Trophoblast cell (in vitro differentiated cells and primary cell): ENCODE measurements around the gene METRN.

Experiments
- DNase-seq, 2 donors: peaks; one replicate each; pipeline ENCODE4 v3.0.0-alpha.2; 2016
- H2AFZ ChIP-seq: 2 replicates; pipeline ENCODE4 v1.6.1; 2013; ENCODE audit warnings: low read length, moderate library complexity, mild to moderate bottlenecking; ENCODE audit not compliant: insufficient read depth, poor library complexity
- H2AK5ac ChIP-seq: 2 replicates; pipeline ENCODE4 v1.6.1; 2013; ENCODE audit warnings: mild to moderate bottlenecking, low read length
- H2BK120ac ChIP-seq: 2 replicates; pipeline ENCODE4 v1.6.1; 2013; ENCODE audit warnings: low read length, mild to moderate bottlenecking, moderate library complexity; ENCODE audit not compliant: insufficient read depth, poor library complexity
- H2BK12ac ChIP-seq: 2 replicates; pipeline ENCODE4 v1.6.1; 2013; ENCODE audit warnings: mild to moderate bottlenecking, low read length, moderate library complexity
- H2BK5ac ChIP-seq: 2 replicates; pipeline ENCODE4 v1.6.1; 2013; ENCODE audit warnings: low read length, low read depth, moderate library complexity, mild to moderate bottlenecking; ENCODE audit not compliant: poor library complexity
- H3K14ac ChIP-seq: 2 replicates; pipeline ENCODE4 v1.6.1; 2013; ENCODE audit warnings: mild to moderate bottlenecking, low read length
- H3K18ac ChIP-seq: 2 replicates; pipeline ENCODE4 v1.6.1; 2013; ENCODE audit warnings: mild to moderate bottlenecking, low read length
- H3K23ac ChIP-seq: 2 replicates; pipeline ENCODE4 v1.6.1; 2013; ENCODE audit warnings: low read length
- H3K27ac ChIP-seq: 2 replicates; pipeline ENCODE4 v1.5.1; 2013; ENCODE audit warnings: low read depth, mild to moderate bottlenecking, inconsistent platforms, low read length, moderate library complexity
- H3K27me3 ChIP-seq: 2 replicates; pipeline ENCODE4 v1.6.1; 2013; ENCODE audit warnings: inconsistent platforms, mild to moderate bottlenecking, low read length, moderate library complexity; ENCODE audit not compliant: insufficient read depth
- H3K36me3 ChIP-seq, 2 experiments: 1 replicate in 1 of 2; 2 replicates in 1 of 2; pipeline ENCODE4 v1.6.1; 2013; ENCODE audit warnings: low read length in 2 of 2, mild to moderate bottlenecking in 2 of 2, moderate library complexity in 1 of 2; ENCODE audit not compliant: insufficient read depth in 2 of 2, control insufficient read depth in 1 of 2
- H3K4ac ChIP-seq: 2 replicates; pipeline ENCODE4 v1.6.1; 2013; ENCODE audit warnings: low read depth, mild to moderate bottlenecking, low read length, moderate library complexity
- H3K4me1 ChIP-seq, 2 experiments: 1 replicate in 1 of 2; 2 replicates in 1 of 2; pipeline ENCODE4 v1.6.1; 2013; ENCODE audit warnings: low read length in 2 of 2, mild to moderate bottlenecking in 2 of 2, moderate library complexity in 1 of 2; ENCODE audit not compliant: insufficient read depth in 2 of 2, control insufficient read depth in 1 of 2
- H3K4me2 ChIP-seq: 2 replicates; pipeline ENCODE4 v1.6.1; 2013; ENCODE audit warnings: inconsistent platforms, mild to moderate bottlenecking, low read length, moderate library complexity
- H3K4me3 ChIP-seq: 2 replicates; pipeline ENCODE4 v1.5.1; 2013; ENCODE audit warnings: mild to moderate bottlenecking, low read depth, low read length, inconsistent platforms
- H3K79me1 ChIP-seq: one replicate; pipeline ENCODE4 v1.6.1; 2013; ENCODE audit warnings: low read length
- H3K79me2 ChIP-seq: 2 replicates; pipeline ENCODE4 v1.6.1; 2013; ENCODE audit warnings: low read length, mild to moderate bottlenecking; ENCODE audit not compliant: control insufficient read depth, insufficient read depth, poor library complexity
- H3K9ac ChIP-seq: 2 replicates; pipeline ENCODE4 v1.6.1; 2013; ENCODE audit warnings: mild to moderate bottlenecking, low read length
- H3K9me3 ChIP-seq: 2 replicates; pipeline ENCODE4 v1.6.1; 2013; ENCODE audit warnings: low read depth, mild to moderate bottlenecking, control low read depth, inconsistent platforms, low read length; ENCODE audit not compliant: insufficient read depth
- H4K12ac ChIP-seq: 2 replicates; pipeline ENCODE4 v1.6.1; 2013; ENCODE audit warnings: low read depth, mild to moderate bottlenecking, low read length, moderate library complexity
- H4K8ac ChIP-seq: 2 replicates; pipeline ENCODE4 v1.6.1; 2013; ENCODE audit warnings: low read depth, mild to moderate bottlenecking, low read length, moderate library complexity
- H4K91ac ChIP-seq: one replicate; pipeline ENCODE4 v1.6.1; 2013; ENCODE audit warnings: low read depth, mild to moderate bottlenecking, low read length, moderate library complexity
- WGBS: extraction: QIAGEN DNeasy Blood & Tissue Kit; methylation state at CpG from one replicate; pipeline ENCODE4 v1.1.7; 2013; ENCODE audit warnings: missing lambda C conversion rate; ENCODE audit not compliant: insufficient read length, insufficient coverage; ENCODE audit errors: extremely low coverage; 5-methylcytosine and 5-hydroxymethylcytosine counted together

METRN gene

DNA sequence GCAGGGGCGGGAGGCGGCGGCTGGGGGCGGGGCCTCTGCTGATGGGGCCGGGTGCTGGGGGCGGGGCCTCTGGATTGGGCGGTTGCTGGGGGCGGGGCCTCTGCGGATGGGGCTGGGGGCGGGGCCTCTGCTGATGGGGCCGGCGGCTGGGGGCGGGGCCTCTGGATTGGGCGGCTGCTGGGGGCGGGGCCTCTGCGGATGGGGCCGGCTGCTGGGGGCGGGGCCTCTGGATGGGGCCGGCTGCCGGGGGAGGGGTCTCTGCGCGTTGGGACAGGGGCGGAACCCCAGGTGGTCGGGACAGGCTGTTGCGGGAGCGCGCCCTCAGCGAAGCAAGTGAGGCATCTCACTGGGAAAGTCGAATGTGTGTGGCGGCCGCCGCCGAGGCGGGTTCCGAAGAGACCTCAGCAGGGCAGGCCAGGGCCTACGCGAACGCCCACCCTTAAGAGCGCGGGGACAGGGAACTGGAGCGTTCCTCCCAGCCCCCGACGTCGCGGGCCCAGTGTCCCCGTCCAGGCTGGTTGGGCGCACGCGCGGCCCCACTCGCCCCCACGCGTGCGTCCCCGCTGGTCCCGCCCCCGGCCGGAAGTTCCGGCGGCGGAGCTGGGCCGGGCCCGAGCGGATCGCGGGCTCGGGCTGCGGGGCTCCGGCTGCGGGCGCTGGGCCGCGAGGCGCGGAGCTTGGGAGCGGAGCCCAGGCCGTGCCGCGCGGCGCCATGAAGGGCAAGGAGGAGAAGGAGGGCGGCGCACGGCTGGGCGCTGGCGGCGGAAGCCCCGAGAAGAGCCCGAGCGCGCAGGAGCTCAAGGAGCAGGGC is 34.9 kb upstream of the METRN start, which contains the start of gene STUB1:
TSS of gene STUB1 (plus strand) at position 597 of the 811 bp plus-strand sequence. CDS start at position 713, 116 bp downstream.
- Histone ChIP-seq H3K27me3 (peaks cover 3% of the 10 kb centered on the region), H2BK5ac (peak within 1 kb of the TSS; percentile 80), H3K23ac (no peak within 1 kb of the TSS), H3K36me3 (peaks cover 27 to 32% of the 10 kb centered on the region in 2 experiments), H2BK12ac (peak within 1 kb of the TSS; percentile 37), H3K9ac (peak within 1 kb of the TSS; percentile 90), H3K18ac (peak within 1 kb of the TSS; percentile 86), H3K79me2 (peaks cover 21% of the 10 kb centered on the region), H3K9me3 (peaks cover 4% of the 10 kb centered on the region), H3K79me1 (peaks cover 14% of the 10 kb centered on the region), H2AK5ac (peak within 1 kb of the TSS; percentile 55), H2BK120ac (peak within 1 kb of the TSS; percentile 80), H2AFZ (peak within 1 kb of the TSS; percentile 73), H4K91ac (peak within 1 kb of the TSS; percentile 97), H3K4ac (peak within 1 kb of the TSS; percentile 91), H4K12ac (peak within 1 kb of the TSS; percentile 86), H3K27ac (peak within 1 kb of the TSS; percentile 81), H3K4me3 (peak within 1 kb of the TSS; percentile 96), H3K4me1 (peaks cover 31 to 35% of the 10 kb centered on the region in 2 experiments), H4K8ac (peak within 1 kb of the TSS; percentile 99), H3K14ac (peak within 1 kb of the TSS; percentile 90), H3K4me2 (peak within 1 kb of the TSS; percentile 85)
- no CpG with 5 or more reads among the region's 91 CpGs for WGBS
- DNase-seq, result peak; percentile 74 to 86

DNA sequence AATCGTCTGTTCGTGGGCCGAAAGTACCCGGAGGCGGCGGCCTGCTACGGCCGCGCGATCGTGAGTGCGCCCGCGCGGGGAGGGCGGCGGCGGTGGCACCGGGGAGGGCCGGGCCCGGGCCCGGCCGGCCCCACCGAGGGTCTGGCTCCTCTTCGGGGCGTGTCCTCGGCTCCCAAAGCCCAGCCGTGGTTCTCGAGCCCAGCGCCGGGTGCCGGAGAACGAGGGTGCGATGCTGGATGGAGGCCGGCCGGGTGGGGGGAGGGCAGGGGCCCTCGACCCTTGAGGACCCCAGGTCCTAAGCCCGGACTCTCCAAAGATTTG is 34.3 kb upstream of the METRN start:
- Histone ChIP-seq H3K18ac (peak overlapping the region; percentile 67), H3K79me2 (peaks cover 21% of the 10 kb centered on the region), H3K27me3 (no peaks in the 10 kb centered on the region), H2AK5ac (peak overlapping the region; percentile 55), H4K91ac (peak overlapping the region; percentile 97), H3K9ac (peak overlapping the region; percentile 90), H2BK12ac (no peak overlapping the region), H2BK120ac (peak overlapping the region; percentile 39), H3K4me2 (peak overlapping the region; percentile 85), H3K23ac (no peak overlapping the region), H2BK5ac (peak overlapping the region; percentile 80), H3K27ac (peak overlapping the region; percentile 81), H3K9me3 (peaks cover 6% of the 10 kb centered on the region), H2AFZ (peak overlapping the region; percentile 38), H3K4me3 (peak overlapping the region; percentile 96), H3K79me1 (peaks cover 14% of the 10 kb centered on the region), H3K4me1 (peaks cover 27 to 32% of the 10 kb centered on the region in 2 experiments), H4K12ac (peak overlapping the region; percentile 86), H4K8ac (peak overlapping the region; percentile 82), H3K36me3 (peaks cover 33 to 38% of the 10 kb centered on the region in 2 experiments), H3K14ac (peak overlapping the region; percentile 90), H3K4ac (peak overlapping the region; percentile 91)
- no peak for DNase-seq
- WGBS, result no CpG with 5 or more reads among the region's 38 CpGs

DNA sequence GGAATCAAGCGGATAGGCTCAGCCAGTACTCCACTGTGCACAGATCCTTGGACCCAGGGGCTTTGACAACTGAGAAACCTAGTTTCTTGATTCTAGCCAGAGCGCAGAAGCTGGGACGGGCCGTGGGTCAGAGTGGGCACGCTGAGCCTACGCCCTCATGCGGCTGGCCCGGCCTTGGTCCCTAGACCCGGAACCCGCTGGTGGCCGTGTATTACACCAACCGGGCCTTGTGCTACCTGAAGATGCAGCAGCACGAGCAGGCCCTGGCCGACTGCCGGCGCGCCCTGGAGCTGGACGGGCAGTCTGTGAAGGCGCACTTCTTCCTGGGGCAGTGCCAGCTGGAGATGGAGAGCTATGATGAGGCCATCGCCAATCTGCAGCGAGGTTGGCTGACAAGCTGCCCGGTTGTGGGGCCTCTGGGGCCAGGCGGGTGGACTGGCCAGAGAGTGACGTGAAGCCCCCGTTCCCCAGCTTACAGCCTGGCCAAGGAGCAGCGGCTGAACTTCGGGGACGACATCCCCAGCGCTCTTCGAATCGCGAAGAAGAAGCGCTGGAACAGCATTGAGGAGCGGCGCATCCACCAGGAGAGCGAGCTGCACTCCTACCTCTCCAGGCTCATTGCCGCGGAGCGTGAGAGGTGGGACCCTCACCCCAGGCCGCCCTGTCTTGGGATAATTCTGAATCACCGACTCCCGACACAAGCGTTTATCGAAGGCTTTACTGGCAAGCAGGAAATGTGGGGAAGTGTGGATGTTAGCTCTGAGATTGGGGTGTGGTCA is 33.8 kb upstream of the METRN start:
- peak overlapping the region; percentile 96 for H3K4me3 ChIP-seq
- peak overlapping the region; percentile 97 for H4K91ac ChIP-seq
- peak overlapping the region; percentile 44 for H3K18ac ChIP-seq
- peak overlapping the region; percentile 12 for H2BK120ac ChIP-seq
- no peak overlapping the region for H3K23ac ChIP-seq
- peaks cover 27 to 32% of the 10 kb centered on the region in 2 experiments for H3K4me1 ChIP-seq
- H3K14ac ChIP-seq, result peak overlapping the region; percentile 22
- H2BK12ac ChIP-seq, result no peak overlapping the region
- H2AK5ac ChIP-seq, result peak overlapping the region; percentile 6
- H3K79me2 ChIP-seq, result peaks cover 21% of the 10 kb centered on the region
- peak overlapping the region; percentile 44 for H4K8ac ChIP-seq
- H3K9me3 ChIP-seq, result peaks cover 5% of the 10 kb centered on the region
- peak overlapping the region; percentile 81 for H3K27ac ChIP-seq
- H3K79me1 ChIP-seq, result peaks cover 14% of the 10 kb centered on the region
- H3K9ac ChIP-seq, result peak overlapping the region; percentile 90
- H3K4ac ChIP-seq, result peak overlapping the region; percentile 91
- peak; percentile 43 to 68 for DNase-seq
- H3K4me2 ChIP-seq, result peak overlapping the region; percentile 85
- H2BK5ac ChIP-seq, result peak overlapping the region; percentile 80
- no peak overlapping the region for H2AFZ ChIP-seq
- WGBS, result no CpG with 5 or more reads among the region's 44 CpGs
- H3K27me3 ChIP-seq, result no peaks in the 10 kb centered on the region
- peaks cover 37 to 41% of the 10 kb centered on the region in 2 experiments for H3K36me3 ChIP-seq
- H4K12ac ChIP-seq, result peak overlapping the region; percentile 28

GRCh38 chr16:681746-682427 is 33.0 kb upstream of the METRN start:
- peaks cover 14% of the 10 kb centered on the region for H3K79me1 ChIP-seq
- no peak overlapping the region for H3K18ac ChIP-seq
- H3K4me3 ChIP-seq, result peak overlapping the region; percentile 6
- H2BK5ac ChIP-seq, result no peak overlapping the region
- H3K14ac ChIP-seq, result no peak overlapping the region
- H3K23ac ChIP-seq, result no peak overlapping the region
- no peak for DNase-seq
- H3K79me2 ChIP-seq, result peaks cover 21% of the 10 kb centered on the region
- H3K4me2 ChIP-seq, result peak overlapping the region; percentile 85
- H2BK120ac ChIP-seq, result no peak overlapping the region
- H4K12ac ChIP-seq, result no peak overlapping the region
- no peak overlapping the region for H3K27ac ChIP-seq
- no peak overlapping the region for H2AK5ac ChIP-seq
- peaks cover 43 to 48% of the 10 kb centered on the region in 2 experiments for H3K36me3 ChIP-seq
- H2BK12ac ChIP-seq, result no peak overlapping the region
- peaks cover 4% of the 10 kb centered on the region for H3K9me3 ChIP-seq
- no CpG with 5 or more reads among the region's 28 CpGs for whole genome bisulfite sequencing
- H2AFZ ChIP-seq, result no peak overlapping the region
- no peak overlapping the region for H4K8ac ChIP-seq
- H3K9ac ChIP-seq, result no peak overlapping the region
- H3K4ac ChIP-seq, result peak overlapping the region; percentile 91
- no peaks in the 10 kb centered on the region for H3K27me3 ChIP-seq
- H4K91ac ChIP-seq, result no peak overlapping the region
- H3K4me1 ChIP-seq, result peaks cover 27 to 32% of the 10 kb centered on the region in 2 experiments
